HL-60 (cell line): ENCODE results near the gene CDC25B.
"Not testable (repeated sequence)": the region's sequence is repeated elsewhere in the genome, so short reads cannot be mapped to it uniquely, and the experiment has no call there.

Source experiments
- DNase-seq, 2 experiments: peaks; one replicate each; pipeline ENCODE4 v3.0.0-alpha.2; 2010 to 2020; ENCODE audit warnings: low read depth in 1 of 2, low spot score in 1 of 2
- H3K27ac ChIP-seq: fragments of 250-450 bp; sonication (Bioruptor Pico); replicated peaks from 2 replicates; pipeline ENCODE4 v1.5.1; 2020; ENCODE audit warnings: mild to moderate bottlenecking, moderate library complexity
- H3K27me3 ChIP-seq: fragments of 250-450 bp; sonication (Bioruptor Pico); 2 replicates; pipeline ENCODE4 v1.5.1; 2021; ENCODE audit warnings: mild to moderate bottlenecking, moderate library complexity; ENCODE audit not compliant: insufficient read depth, poor library complexity, severe bottlenecking
- H3K4me3 ChIP-seq: replicated peaks from 2 replicates; pipeline ENCODE4 v1.5.1; 2011; ENCODE audit warnings: mild to moderate bottlenecking, control low read depth, low read length; ENCODE audit not compliant: insufficient read depth
- CTCF ChIP-seq: IDR thresholded peaks from one replicate; pipeline ENCODE4 v1.5.1; 2011; ENCODE audit warnings: low read length, control low read depth, inconsistent platforms; ENCODE audit not compliant: insufficient read depth
- GABPA ChIP-seq: IDR thresholded peaks from 2 replicates; pipeline ENCODE4 v1.6.1; 2012; ENCODE audit warnings: low read depth
- POLR2AphosphoS5 ChIP-seq: IDR thresholded peaks from 2 replicates; pipeline ENCODE4 v1.6.1; 2012; ENCODE audit warnings: low read depth
- REST ChIP-seq: IDR thresholded peaks from 2 replicates; pipeline ENCODE4 v1.6.1; 2012; ENCODE audit warnings: low read depth; ENCODE audit not compliant: insufficient replicate concordance
- SPI1 ChIP-seq: IDR thresholded peaks from 2 replicates; pipeline ENCODE4 v1.6.1; 2012; ENCODE audit warnings: low read depth, mild to moderate bottlenecking, borderline replicate concordance

CDC25B gene

GRCh38 chr20:3839328-3839727 lies 43.2 kb downstream of the CDC25B start:
- TF ChIP-seq POLR2AphosphoS5, result peak; percentile 88
- TF ChIP-seq SPI1, result no peak; the same call in 1 of the 2 replicates
- peak; percentile 22; the same call in 1 of the 2 replicates for TF ChIP-seq GABPA
- no peak for TF ChIP-seq REST
- TF ChIP-seq CTCF, result no peak
- peak in 1 of 2 experiments; percentile 82 for DNase-seq
- no peak overlapping the region for H3K4me3 ChIP-seq
- H3K27ac ChIP-seq, result peak overlapping the region; percentile 69
- H3K27me3 ChIP-seq, result no peaks in the 10 kb centered on the region

GRCh38 chr20:3840201-3840600 lies 44.1 kb downstream of the CDC25B start:
- H3K27ac ChIP-seq, result peak overlapping the region; percentile 69
- not testable (repeated sequence) for H3K27me3 ChIP-seq, H3K4me3 ChIP-seq, DNase-seq

GRCh38 chr20:3842348-3842930 lies 46.3 kb downstream of the CDC25B start:
- Histone ChIP-seq H3K27ac (no peak overlapping the region), H3K4me3 (no peak overlapping the region), H3K27me3 (no peaks in the 10 kb centered on the region)
- no peak for DNase-seq
- TF ChIP-seq REST, result no peak
- no peak for TF ChIP-seq POLR2AphosphoS5
- TF ChIP-seq SPI1, result no peak
- TF ChIP-seq CTCF, result no peak
- no peak for TF ChIP-seq GABPA

GRCh38 chr20:3843490-3843889 lies 47.4 kb downstream of the CDC25B start:
- H3K4me3 ChIP-seq, result no peak overlapping the region
- DNase-seq, result no peak
- no peak overlapping the region for H3K27ac ChIP-seq
- no peaks in the 10 kb centered on the region for H3K27me3 ChIP-seq
- TF ChIP-seq SPI1, result no peak
- no peak for TF ChIP-seq GABPA
- TF ChIP-seq REST, result no peak
- TF ChIP-seq CTCF, result no peak

- H3K27ac ChIP-seq, H3K4me3 ChIP-seq, DNase-seq, H3K27me3 ChIP-seq: not testable (repeated sequence)
Observed at GRCh38 chr20:3843990-3844619, 48.0 kb downstream of the CDC25B start.
